NCI-H2227 (cell line): ENCODE measurements around the gene PITPNM1.
A peak's percentile ranks its signal among the peaks of the same experiment; 100 is the strongest.
"Not testable (repeated sequence)": the region's sequence is repeated elsewhere in the genome, so short reads cannot be mapped to it uniquely, and the experiment has no call there.

Source experiments
- DNase-seq: peaks from one replicate; lab custom pipeline; 2025; ENCODE audit not compliant: unreplicated experiment; lab: John Stamatoyannopoulos, UW

Gene PITPNM1

DNA sequence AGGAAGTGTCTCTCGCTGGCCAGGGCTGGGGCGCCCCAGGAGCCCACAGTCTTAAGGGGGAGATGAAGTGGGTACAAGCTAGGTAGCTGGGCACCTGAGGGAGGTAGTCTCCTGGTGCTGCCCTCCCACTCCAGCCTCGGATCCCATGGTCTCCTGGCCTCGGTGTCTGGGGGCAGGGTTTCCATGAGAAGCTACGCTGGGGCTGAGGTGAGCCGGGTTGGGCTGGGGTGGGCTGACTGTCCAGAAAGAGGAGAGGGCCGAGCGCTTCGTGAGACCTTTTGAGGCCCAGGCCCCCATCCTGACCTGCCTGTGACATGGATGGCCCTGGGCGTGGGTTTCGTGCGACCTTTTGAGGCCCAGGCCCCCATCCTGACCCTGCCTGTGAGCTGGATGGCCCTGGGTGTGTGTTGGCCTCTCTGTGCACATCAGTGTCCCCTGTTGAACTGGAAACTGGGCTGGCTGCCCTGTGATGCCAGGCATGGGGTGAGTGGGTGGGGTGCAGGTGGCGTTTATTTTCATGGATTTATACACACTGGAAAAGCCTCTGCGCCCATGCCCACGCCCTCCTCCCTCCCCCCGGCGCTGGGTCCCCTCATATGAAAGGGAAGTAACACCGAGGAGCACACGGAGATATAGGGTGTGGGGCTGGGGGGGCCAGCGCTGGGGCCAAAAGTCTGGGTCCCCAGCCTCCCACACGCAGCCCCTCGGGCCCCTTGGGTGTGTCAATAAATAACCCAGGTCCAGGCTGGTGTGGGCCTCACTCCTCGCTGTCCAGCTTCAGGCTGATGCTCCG lies 13.7 kb downstream of the PITPNM1 start:
- DNase-seq: no peak

DNA sequence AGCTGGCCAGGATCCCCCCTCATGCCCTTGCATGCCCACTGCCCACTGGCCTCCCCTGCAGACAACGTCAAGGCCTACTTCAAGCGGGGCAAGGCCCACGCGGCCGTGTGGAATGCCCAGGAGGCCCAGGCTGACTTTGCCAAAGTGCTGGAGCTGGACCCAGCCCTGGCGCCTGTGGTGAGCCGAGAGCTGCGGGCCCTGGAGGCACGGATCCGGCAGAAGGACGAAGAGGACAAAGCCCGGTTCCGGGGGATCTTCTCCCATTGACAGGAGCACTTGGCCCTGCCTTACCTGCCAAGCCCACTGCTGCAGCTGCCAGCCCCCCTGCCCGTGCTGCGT lies 14.5 kb downstream of the PITPNM1 start:
- no peak for DNase-seq

DNA sequence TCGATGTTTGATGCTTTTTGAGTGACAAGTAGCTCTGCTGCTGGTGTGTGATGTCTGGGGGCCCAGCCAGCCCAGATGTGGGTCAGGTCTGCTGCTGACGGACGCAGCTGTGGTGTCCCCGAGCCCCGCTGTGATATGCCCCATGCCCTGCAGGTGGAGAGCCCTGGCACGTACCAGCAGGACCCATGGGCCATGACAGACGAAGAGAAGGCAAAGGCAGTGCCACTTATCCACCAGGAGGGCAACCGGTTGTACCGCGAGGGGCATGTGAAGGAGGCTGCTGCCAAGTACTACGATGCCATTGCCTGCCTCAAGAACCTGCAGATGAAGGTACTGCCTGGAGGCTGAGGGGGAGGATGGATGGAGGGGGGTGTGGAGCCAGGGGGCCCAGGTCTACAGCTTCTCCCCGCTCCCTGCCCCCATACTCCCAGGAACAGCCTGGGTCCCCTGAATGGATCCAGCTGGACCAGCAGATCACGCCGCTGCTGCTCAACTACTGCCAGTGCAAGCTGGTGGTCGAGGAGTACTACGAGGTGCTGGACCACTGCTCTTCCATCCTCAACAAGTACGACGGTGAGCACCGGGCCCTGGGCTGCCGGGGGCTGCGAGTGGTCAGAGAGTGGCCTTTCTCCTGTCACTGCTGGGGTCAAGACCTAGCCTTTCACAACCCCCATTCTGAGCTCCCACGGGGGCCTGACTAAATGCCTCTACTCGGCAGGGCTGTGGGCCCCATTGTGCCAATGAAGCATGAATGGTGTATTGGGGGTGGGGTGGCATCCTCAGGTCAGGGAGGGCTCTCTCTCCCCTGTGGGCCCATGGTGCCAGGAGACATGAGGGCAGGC lies 15.1 kb downstream of the PITPNM1 start:
- DNase-seq: no peak

DNA sequence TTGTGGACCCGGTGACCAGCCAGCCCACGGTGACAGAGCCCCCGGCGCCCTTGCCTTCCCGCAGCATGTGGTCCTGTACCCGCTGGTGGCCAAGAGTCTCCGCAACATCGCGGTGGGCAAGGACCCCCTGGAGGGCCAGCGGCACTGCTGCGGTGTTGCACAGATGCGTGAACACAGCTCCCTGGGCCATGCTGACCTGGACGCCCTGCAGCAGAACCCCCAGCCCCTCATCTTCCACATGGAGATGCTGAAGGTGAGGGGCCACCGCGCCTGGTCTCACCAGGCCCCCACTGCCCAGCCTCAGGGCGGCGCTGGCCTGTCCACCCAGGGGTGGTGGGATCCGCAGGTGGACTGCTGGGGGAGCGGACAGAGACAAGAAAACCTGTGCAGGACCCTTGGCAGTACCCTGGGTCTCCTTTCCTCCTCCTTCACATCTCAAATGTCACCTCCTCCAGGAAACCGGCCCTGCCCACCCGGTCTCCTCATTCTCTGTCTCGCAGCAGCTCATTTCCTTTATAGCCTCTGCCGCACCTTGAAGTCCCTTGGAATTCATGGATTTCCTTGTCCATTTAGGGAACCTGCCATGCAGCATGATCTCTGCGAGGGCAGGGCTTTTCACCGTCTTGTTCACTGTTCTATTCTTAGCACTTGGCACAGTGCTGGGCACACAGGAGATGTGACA lies 15.8 kb downstream of the PITPNM1 start:
- no peak for DNase-seq

GRCh38 chr11:67486481-67487195 lies 18.5 kb downstream of the PITPNM1 start:
- DNase-seq: no peak

DNA sequence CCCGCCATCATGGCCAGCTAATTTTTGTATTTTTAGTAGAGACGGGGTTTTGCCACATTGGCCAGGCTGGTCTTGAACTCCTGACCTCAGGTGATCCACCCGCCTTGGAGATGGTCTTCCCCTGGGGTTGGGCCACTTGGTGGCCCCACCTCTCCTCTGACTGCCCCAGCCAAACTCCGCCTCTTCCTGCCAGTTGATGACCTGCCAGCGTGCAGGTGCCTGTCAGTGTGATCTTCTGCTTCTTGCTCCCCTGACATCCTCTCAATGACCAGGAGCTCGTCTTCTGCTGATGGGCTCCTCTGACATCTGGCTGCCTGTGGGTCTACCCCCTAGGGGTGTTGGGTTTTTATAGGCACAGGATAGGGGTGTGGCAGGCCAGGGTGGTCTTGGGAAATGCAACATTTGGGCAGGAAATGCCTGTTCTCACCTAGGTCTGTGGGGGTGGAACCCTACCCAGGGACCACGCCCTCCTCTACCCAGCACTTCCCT lies 19.2 kb downstream of the PITPNM1 start:
- not testable (repeated sequence) for DNase-seq

GRCh38 chr11:67484847-67485311 lies 20.3 kb downstream of the PITPNM1 start:
- no peak for DNase-seq

- no peak for DNase-seq
Measured at GRCh38 chr11:67483831-67484665, 21.1 kb downstream of the PITPNM1 start.

DNA sequence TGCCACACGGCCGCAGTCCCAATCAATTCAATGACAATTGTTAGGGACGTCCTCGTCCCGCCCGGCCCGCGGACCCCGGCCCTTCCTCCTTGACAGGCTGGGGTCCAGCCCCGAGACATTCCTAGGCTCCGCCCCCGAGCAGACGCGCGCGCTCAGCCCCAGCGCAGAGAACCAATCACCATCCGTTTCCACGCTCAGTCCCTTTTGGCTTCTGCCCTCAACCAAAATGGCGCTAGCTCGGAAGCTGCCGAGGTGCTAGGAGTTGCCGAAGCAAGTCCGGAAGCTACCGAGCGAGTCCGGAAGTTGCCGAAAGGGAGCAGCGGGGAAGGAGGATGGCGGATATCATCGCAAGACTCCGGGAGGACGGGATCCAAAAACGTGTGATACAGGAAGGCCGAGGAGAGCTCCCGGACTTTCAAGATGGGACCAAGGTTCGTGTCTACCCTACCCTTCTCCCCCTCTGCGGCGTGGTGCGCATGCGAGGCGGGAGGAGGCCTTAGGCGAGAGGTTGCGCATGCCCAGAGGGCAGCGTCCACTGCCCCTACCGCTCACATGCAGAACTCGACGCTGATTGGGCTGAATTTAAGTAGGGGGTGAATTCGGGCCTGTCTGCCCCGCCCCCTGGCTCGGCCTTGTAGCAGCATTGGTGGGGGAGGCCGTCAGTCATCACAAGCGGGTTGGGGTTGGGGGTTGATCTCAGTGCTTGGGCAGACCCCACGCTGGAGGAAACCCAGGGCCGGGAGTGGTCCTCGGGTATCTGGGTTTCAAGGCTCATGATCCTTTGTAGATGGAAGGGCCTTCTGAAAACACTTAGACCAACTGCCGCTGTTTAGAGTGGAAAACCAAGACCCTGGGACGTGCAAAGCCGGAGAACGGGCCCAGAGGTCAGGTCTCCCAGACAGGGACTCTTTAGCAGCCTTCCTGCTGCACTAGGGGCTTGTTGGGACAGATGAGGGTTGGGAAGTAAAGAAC lies 22.1 kb downstream of the PITPNM1 start, which contains the start of gene AIP:
Gene AIP, plus strand, starts transcription at position 200 of the 972 bp plus-strand sequence. Its CDS starts 133 bp downstream, at position 333.
- peak; percentile 99 for DNase-seq

GRCh38 chr11:67482275-67482826 lies 22.8 kb downstream of the PITPNM1 start:
- no peak for DNase-seq

- DNase-seq: not testable (repeated sequence)
Measured at GRCh38 chr11:67477344-67478050, 27.7 kb downstream of the PITPNM1 start.

GRCh38 chr11:67476692-67477091 lies 28.5 kb downstream of the PITPNM1 start:
- DNase-seq: not testable (repeated sequence)

DNA sequence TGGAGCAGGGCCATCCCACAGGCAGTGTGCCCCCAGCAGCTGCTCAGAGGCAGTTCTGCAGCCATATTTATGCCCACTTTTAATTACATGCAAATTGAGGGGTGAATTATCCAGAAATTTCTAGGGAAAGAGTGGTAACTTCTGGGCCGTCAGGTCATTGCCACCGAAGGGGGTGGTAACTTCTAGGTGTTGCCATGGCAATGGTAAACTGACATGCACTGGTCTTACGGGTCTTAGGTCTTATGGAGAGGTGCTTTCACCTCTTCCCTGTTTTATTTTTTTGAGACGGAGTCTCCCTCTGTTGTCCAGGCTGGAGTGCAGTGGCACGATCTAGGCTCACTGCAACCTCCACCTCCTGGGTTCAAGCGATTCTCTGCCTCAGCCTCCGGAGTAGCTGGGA lies 32.3 kb downstream of the PITPNM1 start:
- DNase-seq: no peak

- DNase-seq: no peak
Measured at GRCh38 chr11:67470337-67471002, 34.7 kb downstream of the PITPNM1 start.

- no peak for DNase-seq
Measured at GRCh38 chr11:67469508-67469811, 35.7 kb downstream of the PITPNM1 start.

GRCh38 chr11:67468759-67469507 lies 36.2 kb downstream of the PITPNM1 start, which contains the start of gene TMEM134:
TMEM134 (minus strand) TSS chr11:67469251; CDS start chr11:67469192, 59 bp downstream.
- peak; percentile 95 for DNase-seq

GRCh38 chr11:67468456-67468758 lies 36.8 kb downstream of the PITPNM1 start:
- no peak for DNase-seq
